Activated CD8-positive, alpha-beta memory T cell treated with anti-CD3 and anti-CD28 coated beads for 36 hours (primary cell): ENCODE data around the gene HOXB8. TPM values are rescaled to one million over a fixed set of nuclear protein-coding genes. Genes with fewer than 3 reads are reported as not detected.

Source experiments
- CTCF ChIA-PET: fragments of 350-600 bp; sonication (Branson Sonifier 250); formaldehyde crosslinking; loops from one replicate; lab custom pipeline; 2021; ENCODE audit warnings: antibody characterized with exemption; lab: Charles Lee
- POLR2A ChIA-PET: fragments of 350-600 bp; sonication (Branson Sonifier 250); formaldehyde crosslinking; loops from one replicate; lab custom pipeline; 2021; ENCODE audit warnings: antibody characterized with exemption; lab: Charles Lee
- total RNA-seq, 2 experiments: library from RNA; stranded (reverse); gene quantifications; one replicate each; pipeline ENCODE4 v1.2.3, GENCODE V29; 2021

Gene HOXB8
- total RNA-seq, 2 experiments from 2014 or later, result 0.19 TPM; not detected in 1

- ChIA-PET CTCF (no interaction called here), POLR2A (no interaction called here)
Measured at GRCh38 chr17:48639982-48640857, 25.1 kb upstream of the HOXB8 start.

GRCh38 chr17:48639136-48639535 is 24.0 kb upstream of the HOXB8 start:
- POLR2A ChIA-PET, result no interaction called here
- CTCF ChIA-PET, result interaction anchor here (0.7 kb wide), 1 partner anchor 38 kb away, joined by 4 read pairs; no protein-coding TSS in a partner anchor

GRCh38 chr17:48637323-48638260 is 22.5 kb upstream of the HOXB8 start:
- ChIA-PET CTCF (interaction anchor here (0.7 to 2.9 kb wide), 6 partner anchors 11 to 80 kb away, joined by 3 to 25 read pairs (median 6); partner anchors contain the start of gene HOXB9), POLR2A (no interaction called here)

- ChIA-PET POLR2A (no interaction called here), CTCF (interaction anchor here (0.7 to 2.9 kb wide), 17 partner anchors 10 to 731 kb away, joined by 3 to 25 read pairs (median 5); partner anchors contain the start of genes HOXB9 and PRAC2)
Measured at GRCh38 chr17:48636177-48637018, 21.3 kb upstream of the HOXB8 start.

GRCh38 chr17:48634493-48635208 is 19.6 kb upstream of the HOXB8 start:
- POLR2A ChIA-PET, result no interaction called here
- CTCF ChIA-PET, result interaction anchor here (1.1 to 2.9 kb wide), 2 partner anchors 8 to 91 kb away, joined by 3 to 25 read pairs; partner anchors contain the start of gene HOXB9

GRCh38 chr17:48633266-48633677 is 18.2 kb upstream of the HOXB8 start:
- POLR2A ChIA-PET, result no interaction called here
- CTCF ChIA-PET, result interaction anchor here (1.2 to 2.3 kb wide), 2 partner anchors 15 to 21 kb away, joined by 3 to 6 read pairs; no protein-coding TSS in a partner anchor

GRCh38 chr17:48632579-48633265 is 17.6 kb upstream of the HOXB8 start:
- POLR2A ChIA-PET, result no interaction called here
- CTCF ChIA-PET, result interaction anchor here (0.6 to 2.3 kb wide), 6 partner anchors 12 to 665 kb away, joined by 3 to 6 read pairs (median 4); no protein-coding TSS in a partner anchor

- CTCF ChIA-PET, result interaction anchor here (0.6 to 2.3 kb wide), 6 partner anchors 11 to 666 kb away, joined by 3 to 6 read pairs (median 4); no protein-coding TSS in a partner anchor
- POLR2A ChIA-PET, result no interaction called here
Measured at GRCh38 chr17:48631693-48632578, 16.8 kb upstream of the HOXB8 start.

GRCh38 chr17:48630925-48631692 is 16.0 kb upstream of the HOXB8 start:
- POLR2A ChIA-PET, result no interaction called here
- CTCF ChIA-PET, result interaction anchor here (1.3 to 2.3 kb wide), 2 partner anchors 12 to 48 kb away, joined by 5 to 6 read pairs; no protein-coding TSS in a partner anchor

- ChIA-PET CTCF (interaction anchor here (1.3 kb wide), 1 partner anchor 12 kb away, joined by 5 read pairs; no protein-coding TSS in a partner anchor), POLR2A (no interaction called here)
Measured at GRCh38 chr17:48630009-48630924, 15.2 kb upstream of the HOXB8 start.

- CTCF ChIA-PET, result interaction anchor here (1.3 kb wide), 1 partner anchor 11 kb away, joined by 5 read pairs; no protein-coding TSS in a partner anchor
- POLR2A ChIA-PET, result no interaction called here
Measured at GRCh38 chr17:48629411-48629759, 14.3 kb upstream of the HOXB8 start.

- ChIA-PET CTCF (interaction anchor here (1.0 to 4.1 kb wide), 3 partner anchors 7 to 12 kb away, joined by 3 to 25 read pairs (median 5); no protein-coding TSS in a partner anchor), POLR2A (interaction anchor here (0.5 kb wide), 1 partner anchor 526 kb away, joined by 3 read pairs; no protein-coding TSS in a partner anchor)
Measured at GRCh38 chr17:48628649-48629410, 13.7 kb upstream of the HOXB8 start.
